ENCODE measurements around the gene TMEM59L. TPM values are rescaled to one million over a fixed set of nuclear protein-coding genes. Genes with fewer than 3 reads are reported as not detected.

Gene TMEM59L
- total RNA-seq, 1 donor from 2014 or later = 6.3 TPM

Other genes with a start within 250 kb of the TMEM59L start
- not detected for gene GDF15, start 226.7 kb upstream of the TMEM59L start, total RNA-seq (ENCODE audit: insufficient read depth, low replicate concordance)
- gene LRRC25, start 215.2 kb upstream of the TMEM59L start, total RNA-seq (ENCODE audit: insufficient read depth, low replicate concordance) = 2.9 TPM
- 24.8 TPM for gene SSBP4, start 193.5 kb upstream of the TMEM59L start, total RNA-seq (ENCODE audit: insufficient read depth, low replicate concordance)
- 20.5 TPM for gene ISYNA1, start 174.7 kb upstream of the TMEM59L start, total RNA-seq (ENCODE audit: insufficient read depth, low replicate concordance)
- gene ELL, start 90.8 kb upstream of the TMEM59L start, total RNA-seq (ENCODE audit: insufficient read depth, low replicate concordance) = 22.6 TPM
- 149 TPM for gene FKBP8, start 69.3 kb upstream of the TMEM59L start, total RNA-seq (ENCODE audit: insufficient read depth, low replicate concordance)
- 62.4 TPM for gene KXD1, start 55.0 kb upstream of the TMEM59L start, total RNA-seq (ENCODE audit: insufficient read depth, low replicate concordance)
- 513 TPM for gene UBA52, start 41.0 kb upstream of the TMEM59L start, total RNA-seq (ENCODE audit: insufficient read depth, low replicate concordance)
- 20.7 TPM for gene REX1BD, start 24.1 kb upstream of the TMEM59L start, total RNA-seq (ENCODE audit: insufficient read depth, low replicate concordance)
- gene CRLF1, start 6.1 kb upstream of the TMEM59L start, total RNA-seq (ENCODE audit: insufficient read depth, low replicate concordance) = 10.1 TPM
- 4.6 TPM for gene KLHL26, start 24.2 kb downstream of the TMEM59L start, total RNA-seq (ENCODE audit: insufficient read depth, low replicate concordance)
- 1.4 TPM for gene CRTC1, start 70.8 kb downstream of the TMEM59L start, total RNA-seq (ENCODE audit: insufficient read depth, low replicate concordance)
- 162 TPM for gene COMP, start 178.4 kb downstream of the TMEM59L start, total RNA-seq (ENCODE audit: insufficient read depth, low replicate concordance)
- gene UPF1, start 219.1 kb downstream of the TMEM59L start, total RNA-seq (ENCODE audit: insufficient read depth, low replicate concordance) = 47.7 TPM

Data from umbilical cord (tissue), 1 donor.